ENCODE measurements around the gene MYBBP1A.
"Not testable (repeated sequence)": the region's sequence is repeated elsewhere in the genome, so short reads cannot be mapped to it uniquely, and the experiment has no call there.

Gene MYBBP1A

GRCh38 chr17:4554997-4555799 is at the start of gene MYBBP1A:
Gene MYBBP1A, minus strand, starts transcription at chr17:4555384. Its CDS starts 60 bp downstream, at chr17:4555324.
- H3K27me3 Mint-ChIP-seq: no peaks in the 10 kb centered on the region
- H3K27ac Mint-ChIP-seq: peak within 1 kb of the TSS; percentile 94
- peaks cover 9% of the 10 kb centered on the region for H3K36me3 Mint-ChIP-seq
- H3K9me3 Mint-ChIP-seq: no peaks in the 10 kb centered on the region
- peak within 1 kb of the TSS; percentile 96 for H3K4me3 Mint-ChIP-seq
- H3K4me1 Mint-ChIP-seq: peaks cover 22% of the 10 kb centered on the region

- H3K4me1 Mint-ChIP-seq, H3K9me3 Mint-ChIP-seq, H3K4me3 Mint-ChIP-seq, H3K36me3 Mint-ChIP-seq, H3K27me3 Mint-ChIP-seq, H3K27ac Mint-ChIP-seq: not testable (repeated sequence)
These were observed 49.6 kb upstream of the MYBBP1A start for GRCh38 chr17:4604736-4605135.

- Mint-ChIP-seq H3K36me3 (no peaks in the 10 kb centered on the region), H3K4me1 (no peaks in the 10 kb centered on the region), H3K9me3 (no peaks in the 10 kb centered on the region), H3K27me3 (peaks cover 4% of the 10 kb centered on the region), H3K4me3 (no peak overlapping the region), H3K27ac (no peak overlapping the region)
These were observed 49.0 kb upstream of the MYBBP1A start for GRCh38 chr17:4604111-4604644.

- Mint-ChIP-seq H3K27ac (no peak overlapping the region), H3K4me3 (no peak overlapping the region), H3K9me3 (no peaks in the 10 kb centered on the region), H3K36me3 (no peaks in the 10 kb centered on the region), H3K4me1 (no peaks in the 10 kb centered on the region), H3K27me3 (no peaks in the 10 kb centered on the region)
These were observed 46.9 kb upstream of the MYBBP1A start for GRCh38 chr17:4602041-4602440.

GRCh38 chr17:4601326-4601725 is 46.1 kb upstream of the MYBBP1A start:
- Mint-ChIP-seq H3K9me3 (no peaks in the 10 kb centered on the region), H3K27me3 (no peaks in the 10 kb centered on the region), H3K4me3 (no peak overlapping the region), H3K36me3 (no peaks in the 10 kb centered on the region), H3K4me1 (no peaks in the 10 kb centered on the region), H3K27ac (no peak overlapping the region)

GRCh38 chr17:4600563-4600962 is 45.4 kb upstream of the MYBBP1A start:
- Mint-ChIP-seq H3K27ac (no peak overlapping the region), H3K36me3 (no peaks in the 10 kb centered on the region), H3K27me3 (no peaks in the 10 kb centered on the region), H3K4me1 (no peaks in the 10 kb centered on the region), H3K4me3 (no peak overlapping the region), H3K9me3 (no peaks in the 10 kb centered on the region)

GRCh38 chr17:4599505-4600281 is 44.5 kb upstream of the MYBBP1A start:
- no peaks in the 10 kb centered on the region for H3K27me3 Mint-ChIP-seq
- H3K4me3 Mint-ChIP-seq: no peak overlapping the region
- H3K27ac Mint-ChIP-seq: no peak overlapping the region
- peaks cover 4% of the 10 kb centered on the region for H3K4me1 Mint-ChIP-seq
- no peaks in the 10 kb centered on the region for H3K36me3 Mint-ChIP-seq
- H3K9me3 Mint-ChIP-seq: no peaks in the 10 kb centered on the region

GRCh38 chr17:4598776-4599504 is 43.8 kb upstream of the MYBBP1A start:
- Mint-ChIP-seq H3K27me3 (no peaks in the 10 kb centered on the region), H3K9me3 (no peaks in the 10 kb centered on the region), H3K4me3 (no peak overlapping the region), H3K4me1 (peaks cover 4% of the 10 kb centered on the region), H3K36me3 (no peaks in the 10 kb centered on the region), H3K27ac (no peak overlapping the region)

GRCh38 chr17:4597975-4598374 is 42.8 kb upstream of the MYBBP1A start:
- H3K36me3 Mint-ChIP-seq: no peaks in the 10 kb centered on the region
- no peak overlapping the region for H3K27ac Mint-ChIP-seq
- H3K27me3 Mint-ChIP-seq: no peaks in the 10 kb centered on the region
- H3K4me3 Mint-ChIP-seq: no peak overlapping the region
- H3K9me3 Mint-ChIP-seq: no peaks in the 10 kb centered on the region
- H3K4me1 Mint-ChIP-seq: peaks cover 4% of the 10 kb centered on the region

- H3K4me1 Mint-ChIP-seq: peaks cover 4% of the 10 kb centered on the region
- H3K27ac Mint-ChIP-seq: no peak overlapping the region
- H3K36me3 Mint-ChIP-seq: no peaks in the 10 kb centered on the region
- no peaks in the 10 kb centered on the region for H3K27me3 Mint-ChIP-seq
- no peaks in the 10 kb centered on the region for H3K9me3 Mint-ChIP-seq
- no peak overlapping the region for H3K4me3 Mint-ChIP-seq
These were observed 41.6 kb upstream of the MYBBP1A start for GRCh38 chr17:4596636-4597380.

- not testable (repeated sequence) for H3K4me3 Mint-ChIP-seq, H3K36me3 Mint-ChIP-seq, H3K4me1 Mint-ChIP-seq, H3K9me3 Mint-ChIP-seq, H3K27ac Mint-ChIP-seq, H3K27me3 Mint-ChIP-seq
These were observed 40.6 kb upstream of the MYBBP1A start for GRCh38 chr17:4595685-4596342.

- no peak overlapping the region for H3K27ac Mint-ChIP-seq
- peaks cover 4% of the 10 kb centered on the region for H3K4me1 Mint-ChIP-seq
- no peak overlapping the region for H3K4me3 Mint-ChIP-seq
- H3K9me3 Mint-ChIP-seq: no peaks in the 10 kb centered on the region
- no peaks in the 10 kb centered on the region for H3K27me3 Mint-ChIP-seq
- no peaks in the 10 kb centered on the region for H3K36me3 Mint-ChIP-seq
These were observed 39.9 kb upstream of the MYBBP1A start for GRCh38 chr17:4594931-4595684.

GRCh38 chr17:4594406-4594805 is 39.2 kb upstream of the MYBBP1A start:
- Mint-ChIP-seq H3K4me1 (peaks cover 4% of the 10 kb centered on the region), H3K27me3 (no peaks in the 10 kb centered on the region), H3K27ac (no peak overlapping the region), H3K4me3 (no peak overlapping the region), H3K9me3 (no peaks in the 10 kb centered on the region), H3K36me3 (no peaks in the 10 kb centered on the region)

- Mint-ChIP-seq H3K9me3 (no peaks in the 10 kb centered on the region), H3K4me3 (no peak overlapping the region), H3K27me3 (no peaks in the 10 kb centered on the region), H3K4me1 (peaks cover 4% of the 10 kb centered on the region), H3K27ac (no peak overlapping the region), H3K36me3 (no peaks in the 10 kb centered on the region)
These were observed 37.8 kb upstream of the MYBBP1A start for GRCh38 chr17:4593021-4593421.
